Iris pigment epithelial cell (primary cell): ENCODE measurements around the gene NDUFB7.
"Not testable (repeated sequence)": the region's sequence is repeated elsewhere in the genome, so short reads cannot be mapped to it uniquely, and the experiment has no call there.

Source experiments
- DNase-seq: peaks from one replicate; pipeline ENCODE4 v3.0.0-alpha.2; 2011; ENCODE audit warnings: low read depth

Gene NDUFB7

GRCh38 chr19:14571695-14572490 is at the start of gene NDUFB7:
TSS of gene NDUFB7 (minus strand) at chr19:14572066. CDS start at chr19:14572000, 66 bp downstream.
- peak; percentile 95 for DNase-seq

- DNase-seq, result no peak
These were observed 47.5 kb upstream of the NDUFB7 start for GRCh38 chr19:14619404-14619803.

- DNase-seq, result no peak
These were observed 44.5 kb upstream of the NDUFB7 start for GRCh38 chr19:14616407-14616806.

GRCh38 chr19:14615623-14616022 is 43.8 kb upstream of the NDUFB7 start:
- no peak for DNase-seq

DNA sequence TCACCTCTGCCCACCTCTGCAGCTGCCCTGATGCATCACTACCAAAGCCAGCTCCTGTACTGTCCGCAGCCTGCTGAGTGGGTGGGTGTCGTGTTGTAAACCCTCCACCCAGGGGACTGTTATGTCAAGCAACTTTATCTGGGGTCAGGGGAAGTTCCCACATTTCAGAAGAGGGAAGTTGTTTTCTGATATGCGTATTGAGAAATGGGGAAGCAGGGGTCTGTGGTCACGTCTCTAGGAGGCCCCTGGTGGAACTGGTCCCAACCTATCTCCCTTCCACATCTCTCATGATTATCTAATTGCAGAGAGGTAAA is 42.2 kb upstream of the NDUFB7 start:
- DNase-seq, result no peak

- not testable (repeated sequence) for DNase-seq
These were observed 41.7 kb upstream of the NDUFB7 start for GRCh38 chr19:14613399-14614098.

DNA sequence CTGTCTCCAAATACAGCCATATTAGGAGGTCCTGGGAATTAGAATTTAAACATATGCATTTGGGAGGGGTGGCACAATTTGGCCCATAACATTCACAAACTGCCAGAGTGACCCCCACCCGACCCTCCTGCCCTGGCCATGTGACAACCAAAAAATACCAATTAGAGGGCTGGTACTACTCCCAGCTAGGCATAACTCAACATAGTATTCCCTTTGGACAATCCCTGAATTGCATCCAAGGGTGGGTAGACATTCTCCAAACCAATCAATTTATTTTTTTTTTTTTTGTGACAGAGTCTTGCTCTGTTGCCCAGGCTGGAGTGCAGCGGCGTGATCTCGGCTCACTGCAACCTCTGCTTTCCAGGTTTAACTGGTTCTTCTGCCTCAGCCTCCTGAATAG is 40.8 kb upstream of the NDUFB7 start:
- no peak for DNase-seq

GRCh38 chr19:14612242-14612641 is 40.4 kb upstream of the NDUFB7 start:
- not testable (repeated sequence) for DNase-seq

DNA sequence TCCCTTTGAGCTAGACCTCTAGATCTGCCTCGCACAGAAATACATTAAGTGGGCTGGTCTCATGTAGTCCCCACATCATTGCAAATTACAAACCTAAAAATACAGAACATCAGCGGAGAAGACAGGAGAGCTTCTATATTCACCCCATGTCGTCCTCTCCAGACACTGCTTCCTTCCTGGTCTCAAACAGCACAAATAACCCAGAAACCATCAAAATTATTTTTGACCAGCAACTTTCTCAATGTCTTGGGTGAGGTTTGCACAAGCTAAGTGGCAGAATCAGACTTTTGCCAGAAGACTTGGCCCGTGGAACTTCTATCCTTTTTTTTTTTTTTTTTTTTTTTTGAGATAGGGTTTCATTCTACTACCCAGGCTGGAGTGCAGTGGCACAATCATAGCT is 39.2 kb upstream of the NDUFB7 start:
- no peak for DNase-seq

DNA sequence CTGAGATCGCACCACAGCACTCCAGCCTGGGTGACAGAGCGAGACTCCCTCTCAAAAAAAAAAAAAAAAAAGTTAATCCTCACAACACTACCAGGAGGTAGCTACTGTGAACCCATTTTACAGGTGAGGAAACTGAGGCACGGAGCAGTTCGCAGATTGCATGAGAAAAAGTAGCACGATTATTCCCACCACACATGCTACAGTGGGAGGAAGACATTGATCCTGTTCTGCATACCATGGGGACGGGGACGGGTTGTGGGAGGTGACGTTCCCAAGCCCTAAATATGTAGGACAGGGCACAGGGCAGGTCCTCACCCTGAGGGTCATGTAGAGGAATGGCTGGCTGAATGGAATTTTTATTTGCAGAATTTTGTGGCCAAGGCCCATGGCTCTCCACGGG is 34.8 kb upstream of the NDUFB7 start:
- DNase-seq, result no peak

- no peak for DNase-seq
These were observed 32.1 kb upstream of the NDUFB7 start for GRCh38 chr19:14603990-14604387.

DNA sequence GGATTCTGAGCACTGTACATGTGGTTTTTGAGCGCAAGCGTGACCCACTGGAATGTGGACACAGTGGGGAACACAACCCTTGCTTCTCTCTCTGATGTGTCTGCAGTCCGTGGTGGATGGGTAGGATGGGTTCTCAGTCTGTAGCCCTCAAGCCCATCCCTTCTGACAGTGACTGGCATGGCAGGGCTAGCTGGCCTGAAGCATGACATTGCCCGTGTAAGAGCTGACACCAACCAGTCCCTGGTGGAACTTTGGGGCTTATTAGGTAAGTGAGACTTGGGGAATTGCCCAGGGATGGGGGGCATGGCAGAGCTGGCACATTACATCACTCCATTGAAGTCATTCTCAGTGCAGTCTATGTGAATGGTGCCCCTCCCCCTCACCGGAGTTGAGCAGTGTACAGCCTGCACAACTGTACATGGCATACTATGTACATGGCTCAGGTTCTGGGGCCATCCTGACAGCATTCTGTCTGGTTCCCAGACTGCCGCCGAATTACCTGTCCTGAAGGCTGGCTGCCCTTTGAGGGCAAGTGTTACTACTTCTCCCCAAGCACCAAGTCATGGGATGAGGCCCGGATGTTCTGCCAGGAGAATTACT is 27.8 kb upstream of the NDUFB7 start:
- no peak for DNase-seq

DNA sequence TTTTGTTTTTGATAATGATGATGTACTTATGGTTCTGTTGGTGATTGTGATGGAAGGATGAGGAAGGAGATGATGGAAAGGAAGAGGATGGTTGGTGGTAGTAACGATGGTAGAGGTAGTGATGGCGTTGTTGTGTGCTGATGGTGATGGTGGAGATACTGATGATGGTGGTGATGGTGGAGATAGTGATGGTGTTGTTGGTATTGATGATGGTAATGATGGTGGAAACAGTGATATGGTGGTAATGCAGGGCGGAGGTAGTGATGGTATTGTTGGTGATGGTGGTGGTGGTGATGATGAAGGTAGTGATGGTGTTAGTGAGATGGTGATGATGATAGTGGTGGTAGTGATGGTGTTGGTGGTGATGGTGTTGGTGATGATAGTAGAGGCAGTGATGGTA is 23.7 kb upstream of the NDUFB7 start:
- DNase-seq, result no peak

GRCh38 chr19:14589433-14589832 is 17.6 kb upstream of the NDUFB7 start:
- peak; percentile 28 for DNase-seq

DNA sequence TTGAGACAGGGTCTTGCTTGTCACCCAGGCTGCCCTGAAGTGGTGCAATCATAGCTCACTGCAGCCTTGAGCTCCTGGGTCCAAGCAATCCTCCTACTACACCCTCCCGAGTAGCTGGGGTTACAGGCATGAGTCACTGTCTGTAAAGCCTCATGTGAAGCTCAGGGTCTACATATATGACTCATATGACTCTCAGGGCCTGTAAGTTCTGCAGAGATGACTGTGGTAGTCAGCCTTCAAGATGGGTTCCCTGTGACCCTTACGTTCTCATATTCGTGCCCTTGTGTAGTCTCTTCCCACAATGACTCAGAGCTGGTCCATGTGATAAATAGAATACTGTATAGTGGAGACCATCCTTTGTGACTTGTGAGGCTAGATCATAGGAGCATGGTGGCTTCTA is 13.3 kb upstream of the NDUFB7 start:
- peak; percentile 83 for DNase-seq

DNA sequence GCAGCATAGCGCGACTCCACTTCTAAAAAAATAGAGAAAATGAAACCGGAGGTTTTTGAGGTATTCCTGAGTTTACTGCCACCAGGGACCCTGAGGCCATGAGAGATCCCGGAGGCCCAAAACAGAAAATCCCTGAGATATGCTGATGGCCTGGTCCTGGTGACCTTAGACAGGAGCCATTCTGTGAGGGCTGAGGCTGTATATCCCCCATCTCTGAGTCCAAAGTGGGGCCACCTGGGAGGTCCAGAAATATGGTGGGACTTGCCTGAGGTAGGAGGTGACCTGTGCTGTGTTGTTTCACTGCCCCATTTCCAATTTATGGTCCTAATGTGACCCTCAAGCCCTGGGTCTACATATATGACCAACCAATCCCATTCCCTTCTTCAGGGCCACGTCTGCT is 12.5 kb upstream of the NDUFB7 start:
- DNase-seq, result not testable (repeated sequence)

GRCh38 chr19:14582894-14583340 is 11.1 kb upstream of the NDUFB7 start, which contains the start of gene CLEC17A:
TSS of gene CLEC17A (plus strand) at chr19:14583084. CDS start at chr19:14583161, 77 bp downstream.
- DNase-seq, result no peak

GRCh38 chr19:14580623-14581237 is 8.9 kb upstream of the NDUFB7 start:
- DNase-seq, result no peak

GRCh38 chr19:14577885-14578427 is 6.1 kb upstream of the NDUFB7 start:
- no peak for DNase-seq

DNA sequence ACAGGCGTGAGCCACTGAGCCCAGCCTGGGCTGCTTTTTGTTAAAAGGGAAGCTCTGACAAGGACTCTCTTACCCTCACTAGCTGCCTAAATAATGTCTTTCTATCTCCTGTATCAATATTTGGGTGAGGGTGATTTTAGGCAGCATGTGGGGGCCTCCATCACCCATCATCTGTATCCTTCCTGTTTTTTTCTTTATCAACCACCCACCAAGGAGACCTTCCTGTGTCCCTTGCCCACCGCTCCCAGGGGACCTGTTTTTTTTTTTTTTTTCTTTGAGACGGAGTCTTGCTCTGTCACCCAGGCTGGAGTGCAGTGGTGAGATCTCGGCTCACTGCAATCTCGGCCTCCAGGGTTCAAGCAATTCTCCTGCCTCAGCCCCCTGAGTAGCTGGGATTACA is 5.4 kb upstream of the NDUFB7 start:
- no peak for DNase-seq

DNA sequence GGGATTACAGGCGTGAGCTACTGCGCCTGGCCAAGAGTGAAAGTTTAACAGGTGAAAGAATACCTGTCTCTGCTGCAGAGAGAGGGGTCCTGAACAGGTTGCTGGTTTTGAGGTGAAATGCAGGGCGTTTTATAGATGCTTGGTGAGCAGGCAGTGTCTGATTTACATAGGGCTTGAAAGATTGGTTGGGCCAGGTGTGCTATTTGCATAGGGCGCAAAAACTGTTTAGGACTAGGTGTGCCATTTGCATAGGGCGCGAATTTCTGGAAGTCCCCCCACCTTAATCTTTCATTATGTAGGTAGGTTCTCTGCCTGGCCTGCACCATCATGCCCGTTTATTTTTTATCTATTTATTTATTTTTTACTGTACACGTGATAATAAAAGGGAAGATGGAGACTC is 4.5 kb upstream of the NDUFB7 start:
- DNase-seq, result no peak

DNA sequence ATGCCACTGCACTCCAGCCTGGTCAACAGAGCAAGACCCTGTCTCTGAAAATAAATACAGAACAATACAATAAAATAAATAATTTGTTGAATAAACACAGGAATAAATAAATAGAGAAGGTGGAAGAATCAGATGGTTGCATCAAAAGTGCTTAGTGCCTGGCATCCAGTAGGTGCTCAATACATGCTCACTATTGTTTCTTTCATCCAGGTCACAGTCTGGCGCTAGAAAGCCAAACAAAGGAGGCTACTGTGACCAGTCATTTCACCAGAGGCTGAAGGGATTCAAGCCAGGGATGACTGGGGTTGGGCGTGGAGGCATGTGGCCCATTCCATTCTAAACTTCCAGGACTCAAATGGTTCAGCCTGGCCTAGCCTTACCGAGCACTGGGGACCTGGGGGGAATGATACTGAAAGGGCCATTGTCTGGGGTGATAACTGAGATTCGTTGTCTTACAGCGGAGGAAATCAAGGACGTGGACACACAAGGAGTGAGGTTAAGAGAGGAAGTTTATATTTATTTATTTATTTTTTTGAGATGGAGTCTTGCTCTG is 3.6 kb upstream of the NDUFB7 start:
- DNase-seq, result no peak
